Measurements from ENCODE around the gene GMPR2.
"Not testable (repeated sequence)": the region's sequence is repeated elsewhere in the genome, so short reads cannot be mapped to it uniquely, and the experiment has no call there.

GRCh38 chr14:24203249-24203886 is 29.4 kb upstream of the GMPR2 start:
- not testable (repeated sequence) for TF ChIP-seq CTCF (IDR thresholded peaks at IDR 0.05; ENCODE audit: insufficient read depth, low read length, poor library complexity, severe bottlenecking); EZH2phosphoT487 (conservative IDR thresholded peaks at IDR 0.05; ENCODE audit: low read length)
